ENCODE data around the gene CCDC149. TPM values are rescaled to one million over a fixed set of nuclear protein-coding genes. Genes with fewer than 3 reads are reported as not detected.

CCDC149 gene
- total and polyA plus RNA-seq, 4 donors, result 1.4 to 11.2 (median 3.4) TPM

- TF ChIP-seq CTCF (IDR thresholded peaks at IDR 0.05; ENCODE audit: low read depth, low read length, missing input control) (no peak), GABPA (IDR thresholded peaks at IDR 0.05 in 1 of 2, conservative IDR thresholded peaks at IDR 0.05 in 1 of 2) (no peak)
These were observed 57.1 kb downstream of the CCDC149 start (continued) for GRCh38 chr4:24855741-24856140.

GRCh38 chr4:24853142-24853541 is 59.7 kb downstream of the CCDC149 start:
- Histone ChIP-seq H3K27ac (ENCODE audit: low read depth in 1 of 2, low read length in 2 of 2) (no peak overlapping the region), H3K4me1 (ENCODE audit: control insufficient read depth in 4 of 4, insufficient read depth in 4 of 4, low read length in 3 of 4) (no peaks in the 10 kb centered on the region), H3K36me3 (ENCODE audit: control insufficient read depth in 4 of 4, insufficient read depth in 3 of 4, low read depth in 1 of 4, low read length in 3 of 4) (peaks cover 0 to 3% (median under 1%) of the 10 kb centered on the region in 4 donors), H3K9ac (ENCODE audit: low read depth in 1 of 2, low read length in 2 of 2) (no peak overlapping the region), H3K27me3 (ENCODE audit: control insufficient read depth in 4 of 4, insufficient read depth in 4 of 4, low read length in 3 of 4) (no peaks in the 10 kb centered on the region), H3K9me3 (ENCODE audit: control insufficient read depth in 4 of 4, low read length in 3 of 4) (no peaks in the 10 kb centered on the region), H3K4me3 (ENCODE audit: low read depth in 1 of 3, low read length in 3 of 3) (no peak overlapping the region)
- no peak for DNase-seq (ENCODE audit: low spot score)
- WGBS, result 93% methylated on average over 5 of the region's 5 CpGs
- TF ChIP-seq MAX (IDR thresholded peaks at IDR 0.05), result no peak
- TF ChIP-seq HNF4A (conservative IDR thresholded peaks at IDR 0.05), result no peak
- TF ChIP-seq EGR1 (IDR thresholded peaks at IDR 0.05; ENCODE audit: low read depth in 2 of 2), result no peak
- TF ChIP-seq JUND (IDR thresholded peaks at IDR 0.05), result no peak

GRCh38 chr4:24850674-24851073 is 62.2 kb downstream of the CCDC149 start:
- TF ChIP-seq TAF1 (conservative IDR thresholded peaks at IDR 0.05), result no peak
- no peak for TF ChIP-seq FOXA1 (IDR thresholded peaks at IDR 0.05)
- TF ChIP-seq RXRA (IDR thresholded peaks at IDR 0.05), result no peak
- no peak for TF ChIP-seq NR2F2 (IDR thresholded peaks at IDR 0.05)
- TF ChIP-seq HNF4G (IDR thresholded peaks at IDR 0.05), result no peak
- no peak for TF ChIP-seq REST (IDR thresholded peaks at IDR 0.05)
- TF ChIP-seq SP1 (IDR thresholded peaks at IDR 0.05), result no peak
- TF ChIP-seq CTCF (IDR thresholded peaks at IDR 0.05; ENCODE audit: low read depth, low read length, missing input control), result no peak
- TF ChIP-seq ZBTB33 (IDR thresholded peaks at IDR 0.05), result no peak
- no peak for TF ChIP-seq HNF4A (conservative IDR thresholded peaks at IDR 0.05)
- no peak for TF ChIP-seq MAX (IDR thresholded peaks at IDR 0.05)
- no peak for TF ChIP-seq EGR1 (IDR thresholded peaks at IDR 0.05; ENCODE audit: low read depth in 2 of 2)
- TF ChIP-seq ATF3 (IDR thresholded peaks at IDR 0.05), result no peak
- TF ChIP-seq GABPA (IDR thresholded peaks at IDR 0.05 in 1 of 2, conservative IDR thresholded peaks at IDR 0.05 in 1 of 2), result no peak
- no peak for TF ChIP-seq JUND (IDR thresholded peaks at IDR 0.05)
- TF ChIP-seq YY1 (IDR thresholded peaks at IDR 0.05), result no peak
- no peak for TF ChIP-seq RAD21 (IDR thresholded peaks at IDR 0.05)
- WGBS, result 92% methylated on average over 1 of the region's 1 CpG
- Histone ChIP-seq H3K9ac (ENCODE audit: low read depth in 1 of 2, low read length in 2 of 2) (no peak overlapping the region), H3K27ac (ENCODE audit: low read depth in 1 of 2, low read length in 2 of 2) (no peak overlapping the region), H3K4me3 (ENCODE audit: low read depth in 1 of 3, low read length in 3 of 3) (no peak overlapping the region), H3K27me3 (ENCODE audit: control insufficient read depth in 4 of 4, insufficient read depth in 4 of 4, low read length in 3 of 4) (no peaks in the 10 kb centered on the region), H3K4me1 (ENCODE audit: control insufficient read depth in 4 of 4, insufficient read depth in 4 of 4, low read length in 3 of 4) (no peaks in the 10 kb centered on the region), H3K9me3 (ENCODE audit: control insufficient read depth in 4 of 4, low read length in 3 of 4) (no peaks in the 10 kb centered on the region), H3K36me3 (ENCODE audit: control insufficient read depth in 4 of 4, insufficient read depth in 3 of 4, low read depth in 1 of 4, low read length in 3 of 4) (peaks cover 0 to 3% (median under 1%) of the 10 kb centered on the region in 4 donors)
- DNase-seq (ENCODE audit: low spot score), result no peak

Measured in liver (tissue), 9 donors.